Measurements from ENCODE around the gene GLIS1. TPM values are rescaled to one million over a fixed set of nuclear protein-coding genes. Genes with fewer than 3 reads are reported as not detected.

The GLIS1 gene
- total RNA-seq, 1 experiment from 2014 or later, result 1.7 TPM

DNA sequence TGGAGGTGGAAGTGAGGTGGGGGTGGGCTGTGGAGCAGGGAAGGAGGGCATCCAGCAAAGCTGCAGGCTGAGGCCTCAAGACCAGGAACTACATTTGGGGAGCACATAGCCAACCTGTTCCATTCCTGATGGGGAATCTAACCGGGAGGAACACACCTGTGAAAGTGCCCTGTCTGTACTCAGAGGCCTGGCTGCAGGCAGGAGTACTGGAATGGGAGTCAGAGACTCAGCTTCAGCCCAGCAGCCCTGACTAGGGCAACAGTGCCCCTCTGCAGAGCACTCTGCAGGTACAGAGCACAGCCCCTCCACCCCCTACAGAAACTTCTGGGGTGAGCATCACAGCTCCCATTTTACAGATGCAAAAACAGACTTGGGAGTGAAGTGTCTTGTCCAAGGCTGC lies 153.4 kb downstream of the GLIS1 start:
- H3K79me2 ChIP-seq (ENCODE audit: low read length), result no peaks in the 10 kb centered on the region
- DNase-seq, result no peak
- ATAC-seq, result no peak
- no peaks in the 10 kb centered on the region for H3K9me3 ChIP-seq (ENCODE audit: low read length)
- no TSS peak for BruUV-seq (replicated peaks)
- H3K9me2 ChIP-seq (replicated peaks; ENCODE audit: low read length), result no peaks in the 10 kb centered on the region
- H3K9ac ChIP-seq (ENCODE audit: low read length), result no peak overlapping the region
- no peak overlapping the region for H3K4me2 ChIP-seq (ENCODE audit: low read length)
- H3K36me3 ChIP-seq (ENCODE audit: low read depth, low read length), result no peaks in the 10 kb centered on the region
- H4K20me1 ChIP-seq (ENCODE audit: low read length), result no peaks in the 10 kb centered on the region
- no peak overlapping the region for H3K27ac ChIP-seq (ENCODE audit: low read length)
- no peak overlapping the region for H3K4me3 ChIP-seq (ENCODE audit: low read length)
- H3F3A ChIP-seq (ENCODE audit: low read length, unreplicated experiment), result no peaks in the 10 kb centered on the region
- H3K27me3 ChIP-seq (ENCODE audit: low read length), result no peaks in the 10 kb centered on the region
- ChIA-PET CTCF (no interaction called here), POLR2A (ENCODE audit: unreplicated experiment) (no interaction called here)
- no peaks in the 10 kb centered on the region for H3K4me1 ChIP-seq (ENCODE audit: insufficient read depth, low read length)
- no peak for TF ChIP-seq EZH2 (IDR thresholded peaks at IDR 0.05; ENCODE audit: low read length, unreplicated experiment)
- TF ChIP-seq, protein P1, sequence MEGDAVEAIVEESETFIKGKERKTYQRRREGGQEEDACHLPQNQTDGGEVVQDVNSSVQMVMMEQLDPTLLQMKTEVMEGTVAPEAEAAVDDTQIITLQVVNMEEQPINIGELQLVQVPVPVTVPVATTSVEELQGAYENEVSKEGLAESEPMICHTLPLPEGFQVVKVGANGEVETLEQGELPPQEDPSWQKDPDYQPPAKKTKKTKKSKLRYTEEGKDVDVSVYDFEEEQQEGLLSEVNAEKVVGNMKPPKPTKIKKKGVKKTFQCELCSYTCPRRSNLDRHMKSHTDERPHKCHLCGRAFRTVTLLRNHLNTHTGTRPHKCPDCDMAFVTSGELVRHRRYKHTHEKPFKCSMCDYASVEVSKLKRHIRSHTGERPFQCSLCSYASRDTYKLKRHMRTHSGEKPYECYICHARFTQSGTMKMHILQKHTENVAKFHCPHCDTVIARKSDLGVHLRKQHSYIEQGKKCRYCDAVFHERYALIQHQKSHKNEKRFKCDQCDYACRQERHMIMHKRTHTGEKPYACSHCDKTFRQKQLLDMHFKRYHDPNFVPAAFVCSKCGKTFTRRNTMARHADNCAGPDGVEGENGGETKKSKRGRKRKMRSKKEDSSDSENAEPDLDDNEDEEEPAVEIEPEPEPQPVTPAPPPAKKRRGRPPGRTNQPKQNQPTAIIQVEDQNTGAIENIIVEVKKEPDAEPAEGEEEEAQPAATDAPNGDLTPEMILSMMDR (conservative IDR thresholded peaks at IDR 0.05; ENCODE audit: low read depth, low read length), result no peak
- no peak for TF ChIP-seq EZH2phosphoT487 (IDR thresholded peaks at IDR 0.05; ENCODE audit: borderline replicate concordance, low read length)
- H2AFZ ChIP-seq (ENCODE audit: low read length), result no peak overlapping the region
- intact Hi-C loops (cut with micrococcal nuclease), result no loop called here

DNA sequence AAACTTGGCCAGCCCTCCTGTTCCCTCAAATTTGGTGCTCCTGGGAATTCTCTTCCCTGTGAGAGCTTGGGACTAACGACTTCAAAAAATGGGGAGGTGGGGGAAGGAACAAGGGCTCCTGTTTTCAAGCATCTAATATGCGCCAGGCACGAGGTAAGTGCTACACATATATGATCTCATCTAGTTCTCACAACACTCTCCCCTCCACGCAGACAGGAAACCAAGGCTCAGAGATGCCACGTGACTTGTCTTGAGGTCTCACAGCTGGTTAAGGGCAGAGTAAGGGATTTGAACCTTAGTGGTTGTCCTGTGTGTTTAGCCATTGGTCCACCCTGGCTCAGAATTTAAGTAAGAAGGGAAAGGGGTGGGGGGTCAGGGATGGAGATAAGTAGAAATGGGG lies 153.8 kb downstream of the GLIS1 start:
- Histone ChIP-seq H3K27ac (ENCODE audit: low read length) (no peak overlapping the region), H3K9ac (ENCODE audit: low read length) (no peak overlapping the region), H2AFZ (ENCODE audit: low read length) (no peak overlapping the region), H4K20me1 (ENCODE audit: low read length) (no peaks in the 10 kb centered on the region), H3K4me3 (ENCODE audit: low read length) (no peak overlapping the region), H3F3A (ENCODE audit: low read length, unreplicated experiment) (no peaks in the 10 kb centered on the region), H3K4me1 (ENCODE audit: insufficient read depth, low read length) (no peaks in the 10 kb centered on the region), H3K79me2 (ENCODE audit: low read length) (no peaks in the 10 kb centered on the region), H3K27me3 (ENCODE audit: low read length) (no peaks in the 10 kb centered on the region), H3K4me2 (ENCODE audit: low read length) (no peak overlapping the region), H3K9me3 (ENCODE audit: low read length) (no peaks in the 10 kb centered on the region), H3K36me3 (ENCODE audit: low read depth, low read length) (no peaks in the 10 kb centered on the region), H3K9me2 (replicated peaks; ENCODE audit: low read length) (no peaks in the 10 kb centered on the region)
- BruUV-seq (replicated peaks), result no TSS peak
- no peak for ATAC-seq
- TF ChIP-seq, protein P1 (conservative IDR thresholded peaks at IDR 0.05; ENCODE audit: low read depth, low read length), result no peak
- TF ChIP-seq EZH2phosphoT487 (IDR thresholded peaks at IDR 0.05; ENCODE audit: borderline replicate concordance, low read length) (no peak), EZH2 (IDR thresholded peaks at IDR 0.05; ENCODE audit: low read length, unreplicated experiment) (no peak)
- intact Hi-C loops (cut with micrococcal nuclease), result no loop called here
- ChIA-PET POLR2A (ENCODE audit: unreplicated experiment) (no interaction called here), CTCF (no interaction called here)
- DNase-seq, result no peak

DNA sequence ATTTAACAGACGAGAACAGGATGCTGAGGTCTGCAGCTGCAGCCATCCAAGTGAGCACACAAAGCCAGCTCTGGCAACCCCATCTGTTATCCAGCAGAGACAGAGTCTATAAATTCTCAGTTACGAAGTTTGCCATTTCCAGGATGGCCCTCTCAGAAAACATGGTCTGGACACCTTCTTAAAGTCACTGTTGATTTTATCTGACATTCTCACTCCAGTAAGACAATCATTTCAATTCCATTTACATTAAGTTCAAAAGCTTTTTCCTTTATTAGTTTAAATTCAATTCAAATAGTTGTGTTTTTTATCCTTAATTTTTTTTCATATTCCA lies 154.2 kb downstream of the GLIS1 start:
- no TSS peak for BruUV-seq (replicated peaks)
- Histone ChIP-seq H3K4me1 (ENCODE audit: insufficient read depth, low read length) (no peaks in the 10 kb centered on the region), H3K9me2 (replicated peaks; ENCODE audit: low read length) (no peaks in the 10 kb centered on the region), H3K4me3 (ENCODE audit: low read length) (no peak overlapping the region), H3K27ac (ENCODE audit: low read length) (no peak overlapping the region), H3K4me2 (ENCODE audit: low read length) (no peak overlapping the region), H3K9me3 (ENCODE audit: low read length) (no peaks in the 10 kb centered on the region), H3K79me2 (ENCODE audit: low read length) (no peaks in the 10 kb centered on the region), H3K36me3 (ENCODE audit: low read depth, low read length) (no peaks in the 10 kb centered on the region), H3K27me3 (ENCODE audit: low read length) (no peaks in the 10 kb centered on the region), H3F3A (ENCODE audit: low read length, unreplicated experiment) (no peaks in the 10 kb centered on the region), H4K20me1 (ENCODE audit: low read length) (no peaks in the 10 kb centered on the region), H2AFZ (ENCODE audit: low read length) (no peak overlapping the region), H3K9ac (ENCODE audit: low read length) (no peak overlapping the region)
- no peak for DNase-seq
- intact Hi-C loops (cut with micrococcal nuclease), result no loop called here
- ChIA-PET CTCF (no interaction called here), POLR2A (ENCODE audit: unreplicated experiment) (no interaction called here)
- no peak for ATAC-seq
- TF ChIP-seq EZH2phosphoT487 (IDR thresholded peaks at IDR 0.05; ENCODE audit: borderline replicate concordance, low read length), result no peak
- TF ChIP-seq, protein P1 (conservative IDR thresholded peaks at IDR 0.05; ENCODE audit: low read depth, low read length), result no peak
- no peak for TF ChIP-seq EZH2 (IDR thresholded peaks at IDR 0.05; ENCODE audit: low read length, unreplicated experiment)
